Measurements from ENCODE around the gene RHBDF2.

RHBDF2 gene

DNA sequence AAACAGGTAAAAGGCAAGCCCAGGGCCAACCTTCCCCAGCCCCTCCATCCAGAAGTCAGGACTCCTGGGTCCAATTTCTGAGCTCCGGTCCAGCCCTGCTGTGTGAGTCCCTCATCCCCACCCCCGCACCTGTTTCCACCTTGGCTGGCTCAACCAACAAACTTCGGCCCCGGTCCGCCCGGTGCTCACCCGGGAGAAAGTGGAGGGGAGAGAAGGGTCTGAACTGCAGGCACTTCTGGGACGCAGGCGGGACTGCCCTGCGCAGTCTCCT is 541 bp downstream of the RHBDF2 start:
- no peak for DNase-seq (ENCODE audit: low spot score)

DNA sequence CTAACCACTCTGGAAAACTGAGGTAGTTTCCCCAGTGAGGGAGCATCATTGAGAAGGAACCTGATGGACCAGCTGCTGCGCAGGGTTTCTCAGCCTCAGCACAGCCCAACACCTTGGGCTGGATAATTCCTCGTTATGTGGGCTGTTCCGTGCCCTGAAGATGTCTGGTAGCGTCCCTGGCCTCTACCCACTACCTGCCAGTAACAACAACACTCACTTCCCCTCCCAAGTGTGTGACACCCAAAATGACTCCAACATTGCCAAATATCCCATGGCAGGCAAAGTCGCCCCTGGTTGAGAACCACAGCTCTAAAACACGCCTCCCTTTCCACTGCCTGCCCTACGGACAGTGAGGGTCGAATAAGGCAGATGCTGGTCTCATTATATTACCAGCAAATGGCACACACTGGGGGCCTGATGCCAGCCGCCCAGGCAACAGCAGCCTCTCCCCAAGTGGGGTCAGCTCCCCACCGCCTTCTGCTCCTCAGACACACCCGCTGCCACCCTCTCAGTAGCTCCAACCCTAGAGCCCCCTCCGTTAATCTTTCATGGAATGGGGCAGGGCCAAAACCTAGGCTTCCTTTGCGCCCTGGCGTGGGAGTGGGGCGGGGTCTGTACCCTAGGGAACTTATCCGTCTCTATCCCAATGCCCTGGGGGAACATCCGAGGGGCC is 1.0 kb downstream of the RHBDF2 start:
- DNase-seq (ENCODE audit: low spot score) = peak; percentile 46

DNA sequence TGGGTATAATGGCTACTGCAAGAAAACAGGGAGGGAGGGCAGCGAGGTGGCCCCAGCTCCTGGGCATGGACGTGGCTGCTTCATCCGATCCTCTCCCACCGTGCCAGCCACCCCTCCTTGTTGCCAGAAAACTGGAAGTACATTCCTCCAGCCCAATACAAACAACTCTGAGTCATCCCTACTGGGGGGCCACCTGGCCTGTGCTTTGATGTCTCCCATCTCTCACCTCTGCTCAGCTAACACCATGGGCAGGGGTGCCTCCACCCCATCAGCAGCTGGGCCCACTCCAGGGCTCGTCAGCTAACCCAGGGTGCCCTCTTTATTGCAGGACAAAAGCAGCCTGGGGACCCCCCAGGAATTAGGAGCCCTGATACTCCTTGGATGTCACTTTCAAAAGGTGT is 2.0 kb downstream of the RHBDF2 start:
- no peak for DNase-seq (ENCODE audit: low spot score)

DNA sequence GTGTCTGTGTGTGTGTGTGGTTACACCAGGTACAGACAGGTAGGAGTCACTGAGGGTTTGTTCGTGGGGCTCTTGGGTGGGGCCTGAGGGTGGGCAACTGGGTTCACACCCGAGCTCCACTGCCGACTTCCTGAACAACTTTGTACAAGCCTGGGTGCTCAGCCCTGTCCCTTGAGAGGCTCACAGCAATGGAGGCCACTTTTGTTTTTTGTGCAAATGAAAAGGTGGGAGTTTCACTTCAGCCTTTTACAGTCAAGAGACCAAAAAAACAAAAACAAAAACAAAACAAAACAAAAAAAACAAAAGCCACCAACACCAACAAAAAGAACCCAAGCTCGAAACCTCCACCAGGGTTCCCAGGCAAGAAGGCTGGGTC is 2.4 kb downstream of the RHBDF2 start:
- DNase-seq (ENCODE audit: low spot score) = peak; percentile 51

DNA sequence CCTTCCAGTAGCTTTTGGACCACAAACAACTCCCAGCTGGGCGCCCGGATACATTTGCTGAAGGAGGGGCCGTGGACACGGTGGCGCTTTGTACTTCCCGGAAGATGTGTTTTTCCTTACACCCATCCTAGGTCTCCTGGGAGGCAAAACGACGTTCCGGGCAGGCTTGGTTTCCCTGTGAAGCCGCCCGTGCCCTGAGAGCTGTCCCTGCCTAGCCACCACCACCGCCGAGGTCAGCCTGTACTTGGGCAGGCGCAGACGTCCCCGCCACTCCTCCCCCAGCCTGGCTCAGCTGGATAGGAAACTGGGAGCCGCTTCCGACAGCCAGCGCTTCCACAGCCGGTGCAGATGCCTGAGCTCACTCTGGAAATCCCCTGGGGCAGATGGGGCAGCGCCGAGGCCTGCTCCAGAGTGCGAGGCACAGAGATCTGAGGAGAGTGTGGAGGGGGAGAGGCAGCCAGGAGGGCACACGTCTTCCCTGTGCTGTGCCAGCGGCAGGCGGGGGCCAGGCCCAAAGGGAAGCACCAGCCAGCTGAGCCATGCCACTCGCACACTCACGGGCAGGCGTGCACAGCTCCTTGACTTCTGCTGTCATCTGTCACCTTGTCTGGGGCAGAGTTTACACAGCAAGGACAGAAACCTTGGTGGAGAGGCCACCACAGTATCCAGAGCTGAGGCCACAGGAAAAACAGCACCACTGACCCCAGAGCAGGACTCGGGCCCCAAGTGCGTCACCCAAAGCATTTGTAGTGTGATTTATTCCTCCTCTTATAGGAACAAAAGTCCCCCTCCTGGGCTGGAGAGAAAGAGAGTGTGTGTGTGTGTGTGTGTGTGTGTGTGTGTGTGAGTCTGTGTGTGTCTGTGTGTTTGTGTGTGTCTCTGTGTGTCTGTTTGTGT is 3.0 kb downstream of the RHBDF2 start:
- DNase-seq (ENCODE audit: low spot score) = no peak

DNA sequence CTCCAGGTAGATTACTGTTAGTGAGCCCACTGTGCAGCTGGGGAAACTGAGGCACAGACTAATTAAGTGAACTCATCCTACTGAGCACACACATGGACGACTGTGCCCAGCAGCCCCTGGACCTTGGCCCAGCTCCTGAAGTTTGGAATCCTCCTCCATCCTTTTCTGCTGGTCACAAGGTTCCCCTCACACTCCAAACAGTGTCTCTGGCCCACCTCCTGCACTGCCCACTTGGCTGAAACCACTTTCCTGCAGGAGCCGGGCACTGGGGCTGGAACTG is 3.6 kb downstream of the RHBDF2 start:
- DNase-seq (ENCODE audit: low spot score) = no peak

DNA sequence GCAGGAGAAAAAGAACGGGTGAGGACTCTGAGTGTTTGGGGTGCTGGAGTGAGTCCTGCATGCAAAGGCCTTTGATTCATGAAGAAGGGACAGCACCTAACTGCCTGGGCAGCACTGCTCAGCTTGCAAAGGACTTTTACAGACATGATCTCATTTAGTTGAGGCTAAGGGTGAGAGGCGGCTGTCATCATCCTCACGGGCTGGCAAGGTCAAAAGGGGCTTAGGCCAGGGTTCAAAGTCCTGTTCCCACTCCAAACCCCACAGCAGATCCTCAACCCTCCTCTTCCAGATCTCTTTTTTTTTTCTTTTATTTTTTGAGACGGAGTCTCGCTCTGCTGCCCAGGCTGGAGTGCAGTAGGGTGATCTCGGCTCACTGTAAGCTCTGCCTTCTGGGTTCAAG is 4.8 kb downstream of the RHBDF2 start:
- no peak for DNase-seq (ENCODE audit: low spot score)

DNA sequence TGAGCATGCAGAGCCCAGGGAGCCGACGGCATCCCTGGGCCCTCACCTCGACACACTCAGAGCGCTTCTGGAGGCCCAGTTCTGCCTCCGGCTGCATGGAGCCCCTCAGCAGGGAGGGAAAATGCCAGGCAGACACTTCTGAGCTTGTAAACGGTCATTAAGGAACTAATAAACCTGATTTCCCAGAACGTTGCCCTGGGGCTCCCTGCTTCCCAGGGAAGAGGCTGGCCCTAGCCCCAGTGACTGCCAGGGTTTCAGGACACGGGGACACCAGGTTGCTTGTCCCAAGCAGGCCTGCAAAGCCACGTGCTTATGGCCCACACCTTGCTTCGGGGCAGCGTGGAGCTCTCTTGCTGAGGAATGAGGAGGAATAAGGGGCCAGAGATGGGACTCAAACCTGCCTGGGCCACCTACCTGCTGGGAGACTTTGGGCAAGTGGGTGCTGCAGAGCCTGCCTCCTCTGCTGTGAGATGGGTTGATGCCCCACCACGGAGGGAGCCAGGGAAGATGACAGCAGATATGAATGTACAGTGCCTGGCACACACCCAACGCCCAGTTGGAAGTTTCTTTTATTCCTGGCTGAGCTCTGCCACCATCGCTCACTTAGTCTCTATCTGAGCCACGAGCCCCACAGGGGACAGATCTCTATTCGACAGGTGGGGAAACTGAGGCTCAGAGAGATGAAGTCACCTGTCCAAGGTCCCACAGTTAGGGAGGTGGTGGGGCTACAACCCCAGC is 5.4 kb downstream of the RHBDF2 start:
- no peak for DNase-seq (ENCODE audit: low spot score)

DNA sequence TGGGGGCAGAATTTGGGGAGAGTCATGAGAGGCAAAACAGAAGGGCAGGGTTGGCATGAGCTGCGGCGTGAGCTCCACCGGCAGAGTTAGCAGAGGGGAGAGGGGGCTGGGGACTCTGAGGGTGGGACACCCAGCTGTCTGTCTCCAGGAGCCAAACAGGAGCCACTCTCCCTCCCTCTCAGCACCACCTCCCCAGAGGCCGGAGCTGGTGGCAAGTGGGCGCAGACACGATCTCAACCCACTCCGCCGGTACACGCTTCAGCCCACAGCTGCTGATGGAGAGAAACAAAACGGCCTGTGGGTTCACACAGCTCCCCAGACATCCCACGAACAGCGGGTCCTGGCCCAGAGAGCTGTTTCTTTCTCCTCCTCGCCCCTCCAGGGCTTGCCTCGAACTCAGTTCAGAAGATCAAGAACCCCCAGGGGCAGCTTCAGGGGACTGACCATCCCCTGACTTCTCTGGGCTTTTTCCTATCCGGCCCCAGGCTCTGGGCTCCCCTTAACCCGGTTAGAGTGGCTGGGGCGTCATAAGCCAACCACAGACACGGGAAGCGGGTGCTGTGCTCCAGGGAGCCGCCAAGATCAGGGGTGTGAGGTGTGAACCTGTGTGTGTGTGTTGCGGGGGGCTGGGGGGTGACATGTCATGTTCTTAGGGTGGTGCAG is 7.6 kb downstream of the RHBDF2 start:
- peak; percentile 43 for DNase-seq (ENCODE audit: low spot score)

DNA sequence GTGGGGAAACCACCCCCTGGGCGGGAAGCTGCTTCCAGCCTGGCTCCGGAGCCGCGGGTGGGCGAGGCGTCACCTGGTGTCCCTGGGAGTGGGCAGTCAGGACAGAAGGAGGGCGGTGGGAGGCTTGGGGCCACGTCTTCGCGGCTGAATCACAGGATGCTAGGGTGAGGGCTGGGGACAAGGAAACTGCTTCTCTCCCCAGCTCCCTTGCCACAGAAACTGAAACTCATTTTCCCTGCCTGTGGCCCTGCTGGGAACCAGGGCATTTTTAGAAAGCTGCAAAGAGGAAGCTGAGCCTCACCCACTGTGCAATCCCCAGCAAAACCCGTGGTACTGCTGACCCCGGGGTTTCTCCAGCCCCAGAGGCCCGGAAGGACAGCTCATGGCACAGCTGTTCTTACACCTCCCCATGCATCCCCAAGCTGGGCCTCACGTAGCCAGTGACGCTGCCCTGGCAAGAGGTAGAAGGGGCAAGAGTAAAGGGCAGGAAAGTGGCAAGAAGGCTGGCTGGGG is 8.2 kb downstream of the RHBDF2 start:
- peak; percentile 81 for DNase-seq (ENCODE audit: low spot score)

DNA sequence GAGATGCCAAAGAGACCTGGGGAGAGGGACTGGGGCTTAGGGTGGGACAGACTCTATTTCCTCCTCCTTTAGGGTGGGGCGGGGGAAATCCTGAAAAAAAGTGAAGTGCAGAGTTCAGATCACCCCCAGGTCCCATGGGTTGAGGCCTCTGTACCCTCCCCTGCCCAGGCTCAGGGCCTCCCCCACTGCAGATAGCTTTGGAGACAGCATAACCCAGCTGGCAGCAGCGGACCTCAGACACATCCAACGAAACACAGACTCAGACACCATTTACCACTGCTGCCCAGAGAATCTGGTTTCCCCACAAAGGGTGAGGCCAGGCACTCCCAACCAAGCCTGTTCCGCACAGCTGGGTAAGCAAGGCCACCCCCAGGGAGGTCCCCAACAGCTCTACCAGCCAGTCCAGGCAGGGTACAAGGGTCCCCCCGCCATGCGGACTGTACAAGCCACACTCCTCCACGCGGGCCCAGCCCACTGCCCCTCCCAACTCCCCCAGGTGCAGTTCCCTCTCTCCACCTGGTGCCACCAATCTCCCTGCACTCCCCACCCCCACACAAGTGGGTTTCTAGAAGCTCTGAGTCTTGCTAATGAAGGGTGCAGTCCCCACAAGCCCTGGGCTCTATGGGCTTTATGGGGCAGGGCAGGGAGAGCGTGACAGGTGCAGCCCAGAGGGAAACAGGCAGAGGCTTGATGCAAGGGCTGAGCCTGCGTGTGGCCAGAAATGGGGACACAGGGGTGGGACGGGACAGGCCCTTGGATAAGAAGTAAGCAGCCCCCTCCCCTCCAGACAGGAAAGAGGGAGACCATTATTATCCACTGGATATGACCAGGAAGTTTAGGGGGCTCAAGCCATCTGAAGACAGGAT is 8.9 kb downstream of the RHBDF2 start:
- DNase-seq (ENCODE audit: low spot score) = peak; percentile 78

DNA sequence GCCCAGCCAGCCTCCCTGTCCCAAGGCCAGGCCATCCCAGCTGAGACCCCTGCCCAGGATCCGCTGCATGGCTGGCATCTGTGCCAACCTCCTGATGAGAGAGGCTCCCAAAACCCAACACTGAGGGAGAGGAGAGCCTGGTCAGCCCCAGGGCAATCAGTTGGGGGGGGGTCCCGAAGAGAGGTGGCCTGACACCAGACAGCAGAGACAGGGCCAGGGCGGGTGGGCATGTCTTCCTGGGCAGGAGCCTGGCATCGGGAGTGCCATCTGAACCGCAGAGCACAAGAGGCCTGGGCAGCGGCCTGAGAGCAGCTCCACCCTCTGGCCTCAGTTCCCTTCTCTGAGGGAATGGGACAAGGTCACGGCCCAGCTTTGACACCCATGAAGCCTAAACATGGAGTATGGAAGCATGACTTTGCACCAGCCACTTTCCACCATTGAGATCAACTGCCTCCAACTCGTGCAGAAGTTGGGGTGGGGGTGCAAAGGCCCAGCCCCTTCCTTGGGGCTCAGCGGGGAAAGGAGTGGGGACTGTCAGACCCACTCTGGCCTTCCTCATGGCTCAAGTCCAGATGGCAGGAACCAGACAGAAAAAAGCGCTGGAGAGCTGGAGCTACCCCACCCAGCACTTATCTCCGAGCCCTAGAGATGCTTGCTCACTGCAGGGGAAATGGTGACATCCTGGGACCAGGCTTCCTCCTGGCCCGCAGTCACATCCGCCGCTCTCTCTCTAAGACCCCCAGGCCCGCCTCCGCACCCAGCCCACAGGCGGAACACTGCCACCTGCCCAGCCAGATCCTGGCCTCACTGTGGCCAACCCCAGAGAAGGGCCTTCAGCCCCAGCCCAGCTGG is 9.7 kb downstream of the RHBDF2 start:
- no peak for DNase-seq (ENCODE audit: low spot score)

DNA sequence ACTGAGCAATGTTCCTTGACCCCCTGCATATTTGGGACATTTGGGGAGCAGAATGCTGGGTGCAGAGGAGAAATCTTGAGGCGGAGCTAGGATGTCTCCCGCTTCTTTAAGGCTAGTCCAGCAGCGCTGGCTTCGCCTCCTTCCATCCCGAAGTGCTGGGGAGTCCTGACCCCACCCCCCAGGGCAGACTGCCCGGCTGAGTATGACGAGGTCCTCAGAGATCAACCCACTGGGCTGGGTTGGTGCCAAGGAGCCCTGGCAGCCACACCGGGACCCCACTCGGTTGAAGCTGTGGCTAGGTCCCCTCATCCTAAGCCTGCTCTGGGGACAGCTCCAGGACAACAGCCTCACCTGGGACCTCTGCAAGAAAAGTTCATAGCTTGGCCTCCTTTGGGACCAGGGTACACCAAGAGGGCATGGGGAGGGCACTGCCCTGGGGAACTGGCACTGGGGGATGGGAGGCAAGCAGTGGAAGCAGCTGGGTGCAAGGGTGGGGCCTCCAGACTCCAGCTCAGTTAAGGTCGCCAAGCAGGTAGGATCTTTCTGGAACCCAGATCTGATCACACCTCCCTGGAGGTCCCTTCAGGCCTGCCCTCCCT is 11.0 kb downstream of the RHBDF2 start:
- no peak for DNase-seq (ENCODE audit: low spot score)

DNA sequence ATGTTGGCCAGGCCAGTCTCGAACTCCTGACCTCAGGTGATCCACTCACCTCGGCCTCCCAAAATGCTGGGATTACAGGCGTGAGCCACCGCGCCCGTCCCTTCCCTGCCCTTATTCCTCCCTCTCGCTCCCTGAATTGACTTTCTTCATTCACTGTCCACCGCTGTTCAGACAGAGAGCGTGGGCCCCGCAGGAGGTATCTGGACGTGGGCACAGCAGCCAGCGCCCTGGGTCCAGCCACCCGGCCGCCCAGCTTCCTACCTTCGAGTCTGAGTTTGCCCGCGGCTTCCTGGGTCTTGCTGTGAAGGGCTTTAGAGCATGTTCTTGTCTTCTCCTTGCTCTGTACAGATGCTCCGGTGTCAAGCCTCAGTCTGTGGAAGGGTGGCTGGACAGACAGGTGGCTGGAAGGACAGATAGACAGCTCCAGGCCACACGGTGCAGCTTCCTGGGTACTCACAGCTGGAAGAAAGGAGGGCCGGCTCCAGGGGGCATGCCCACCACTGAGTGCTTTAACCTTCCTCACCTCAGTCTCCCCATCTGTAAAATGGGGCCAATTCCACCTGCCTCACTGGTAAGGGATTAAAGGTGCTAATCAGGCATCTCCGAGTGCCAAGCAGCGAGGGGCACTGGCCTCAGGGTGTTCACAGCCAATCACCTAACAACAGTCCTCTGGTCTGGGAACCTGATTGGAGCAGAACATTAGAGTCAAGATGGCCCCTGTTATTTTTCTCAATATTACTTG is 13.6 kb downstream of the RHBDF2 start:
- DNase-seq (ENCODE audit: low spot score) = no peak

DNA sequence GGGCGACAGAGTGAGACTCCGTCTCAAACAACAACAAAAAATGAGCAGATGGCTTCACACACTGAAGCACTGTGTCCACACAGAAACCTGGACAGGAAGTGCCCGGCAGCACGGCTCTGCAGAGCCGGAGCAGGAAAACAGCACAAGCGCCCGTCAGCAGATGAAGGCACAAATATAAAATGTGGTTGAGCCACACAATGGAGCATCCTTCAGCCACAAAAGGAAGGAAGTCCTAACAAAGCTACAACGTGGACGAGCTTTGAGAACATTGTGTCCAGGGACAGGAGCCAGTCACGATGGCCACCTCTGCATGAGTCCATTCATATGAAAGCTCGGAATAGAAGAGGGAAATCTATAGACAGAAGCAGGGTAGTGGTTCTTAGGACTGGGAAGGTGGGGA is 15.7 kb downstream of the RHBDF2 start:
- DNase-seq (ENCODE audit: low spot score) = no peak

DNA sequence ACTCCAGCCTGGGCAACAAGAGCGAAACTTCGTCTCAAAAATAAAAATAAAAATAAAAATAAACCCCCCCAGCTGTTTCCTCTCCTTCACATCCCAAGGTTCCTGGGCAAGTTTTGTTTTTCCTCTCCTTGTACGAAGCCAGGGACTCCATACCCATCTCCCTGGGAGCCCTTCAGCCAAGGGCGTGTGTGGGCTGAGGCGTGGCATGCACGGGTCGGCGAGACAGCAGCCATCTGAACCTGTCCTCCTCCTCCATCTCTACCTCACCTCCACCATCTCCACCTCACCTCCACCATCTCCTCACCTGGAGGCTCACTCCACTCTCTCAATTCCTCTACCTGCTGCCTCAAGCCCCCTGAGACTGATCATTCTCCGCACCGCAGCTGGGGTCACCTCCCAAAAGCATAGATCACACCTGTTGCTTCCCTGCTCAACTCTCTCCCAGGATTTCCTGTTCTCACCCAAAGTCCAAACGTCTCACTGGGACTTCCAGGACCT is 16.9 kb downstream of the RHBDF2 start:
- no peak for DNase-seq (ENCODE audit: low spot score)

DNA sequence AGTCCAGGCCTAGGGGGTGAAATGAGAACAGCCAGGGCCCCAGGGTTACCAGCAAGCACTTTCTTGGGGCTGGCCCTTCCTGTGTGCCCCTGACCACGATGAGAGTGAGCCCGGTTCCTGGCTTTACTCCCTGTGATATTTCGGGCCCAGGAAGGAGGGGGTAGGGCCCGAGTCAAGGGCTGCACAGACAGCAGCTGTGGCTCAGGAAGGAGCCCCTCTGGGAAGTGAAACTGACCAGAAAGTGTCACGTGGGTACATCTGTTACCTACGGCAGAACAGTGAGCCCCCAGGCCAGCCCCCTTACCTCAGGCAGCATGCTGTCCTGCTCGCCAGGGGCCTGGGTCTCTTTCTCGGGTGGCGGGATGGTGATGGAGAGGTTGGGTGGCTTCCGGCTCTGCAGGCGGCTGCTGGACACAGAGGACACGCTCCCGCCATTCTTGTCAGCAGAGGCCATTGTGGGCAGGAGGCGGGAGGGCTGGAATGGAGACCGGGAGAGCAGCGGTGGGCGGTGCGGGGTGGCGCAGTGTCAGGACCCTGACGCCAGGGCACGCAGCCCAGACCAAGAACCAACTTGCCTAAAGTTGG is 20.1 kb downstream of the RHBDF2 start:
- DNase-seq (ENCODE audit: low spot score) = peak; percentile 91

DNA sequence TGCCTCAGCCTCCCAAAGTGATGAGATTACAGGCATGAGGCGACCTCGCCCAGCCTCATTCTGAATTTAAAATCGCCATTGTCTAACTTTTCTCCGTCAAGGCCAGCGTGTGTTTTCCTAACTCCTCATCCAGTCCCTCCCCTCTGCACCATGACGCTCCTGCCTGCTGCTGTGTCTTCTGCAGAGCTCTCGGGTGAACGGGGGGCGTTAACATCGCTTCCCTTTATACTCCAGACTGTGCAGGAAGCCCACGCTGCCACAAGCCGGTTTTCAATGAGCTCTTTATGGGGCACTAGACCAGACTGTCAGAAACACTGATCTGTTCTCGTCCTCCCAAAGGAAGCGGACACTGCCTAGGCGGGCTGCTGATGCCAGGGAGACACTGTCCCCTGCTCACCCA is 20.6 kb downstream of the RHBDF2 start:
- peak; percentile 71 for DNase-seq (ENCODE audit: low spot score)

DNA sequence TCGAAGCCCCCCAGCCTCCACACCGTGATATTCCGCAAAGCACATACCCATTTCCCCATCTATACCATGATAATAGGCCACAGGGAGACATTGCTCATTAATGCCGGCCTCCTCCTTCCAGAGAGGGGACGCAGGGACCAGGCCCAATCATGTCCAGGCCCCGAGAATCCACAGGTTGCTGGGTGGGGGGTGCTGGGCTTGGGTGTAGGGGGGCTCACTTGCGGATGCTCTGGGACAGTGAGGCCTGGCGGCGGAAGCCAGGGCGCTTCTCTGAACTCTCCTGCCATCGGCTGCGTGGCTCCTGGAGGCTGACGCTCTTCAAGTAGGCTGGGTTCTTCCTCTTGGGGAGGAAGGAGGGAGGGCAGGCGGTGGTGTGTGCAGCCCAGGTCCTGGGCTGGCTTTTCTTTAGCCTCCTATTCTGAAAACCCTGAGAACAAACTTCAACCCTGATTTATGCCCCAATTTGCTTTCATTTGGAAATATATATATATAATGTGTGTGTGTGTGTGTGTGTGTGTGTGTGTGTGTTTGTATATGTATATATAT is 21.6 kb downstream of the RHBDF2 start:
- peak; percentile 43 for DNase-seq (ENCODE audit: low spot score)
